Measurements from ENCODE around the gene CPNE4.
"Not testable (repeated sequence)": the region's sequence is repeated elsewhere in the genome, so short reads cannot be mapped to it uniquely, and the experiment has no call there.

CPNE4 gene

DNA sequence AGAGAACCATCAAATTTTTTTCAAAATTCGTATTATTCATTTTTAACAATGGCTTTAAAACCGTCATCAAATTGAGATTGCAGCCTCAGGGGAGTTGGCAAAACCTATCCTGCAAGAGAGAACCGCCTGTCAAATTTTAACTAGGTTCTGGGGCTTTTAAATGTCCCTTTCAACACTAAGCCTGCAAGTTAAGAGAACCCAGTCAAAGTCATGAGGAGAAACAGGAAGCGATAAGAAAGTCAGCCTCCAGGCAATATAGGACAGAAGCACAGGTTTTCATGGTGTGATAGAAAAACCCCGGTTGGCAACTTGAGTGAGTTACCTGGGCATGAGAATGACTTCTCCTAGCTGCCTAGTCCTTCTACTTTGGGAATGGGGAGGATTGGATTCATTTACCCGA, 59.8 kb downstream of the CPNE4 start:
- no peaks in the 10 kb centered on the region for H3K9me3 ChIP-seq (ENCODE audit: severe bottlenecking)
- H3K36me3 ChIP-seq = no peaks in the 10 kb centered on the region
- DNase-seq = no peak
- no peaks in the 10 kb centered on the region for H3K27me3 ChIP-seq (ENCODE audit: insufficient read depth, low read depth, severe bottlenecking)
- TF ChIP-seq, protein P1, sequence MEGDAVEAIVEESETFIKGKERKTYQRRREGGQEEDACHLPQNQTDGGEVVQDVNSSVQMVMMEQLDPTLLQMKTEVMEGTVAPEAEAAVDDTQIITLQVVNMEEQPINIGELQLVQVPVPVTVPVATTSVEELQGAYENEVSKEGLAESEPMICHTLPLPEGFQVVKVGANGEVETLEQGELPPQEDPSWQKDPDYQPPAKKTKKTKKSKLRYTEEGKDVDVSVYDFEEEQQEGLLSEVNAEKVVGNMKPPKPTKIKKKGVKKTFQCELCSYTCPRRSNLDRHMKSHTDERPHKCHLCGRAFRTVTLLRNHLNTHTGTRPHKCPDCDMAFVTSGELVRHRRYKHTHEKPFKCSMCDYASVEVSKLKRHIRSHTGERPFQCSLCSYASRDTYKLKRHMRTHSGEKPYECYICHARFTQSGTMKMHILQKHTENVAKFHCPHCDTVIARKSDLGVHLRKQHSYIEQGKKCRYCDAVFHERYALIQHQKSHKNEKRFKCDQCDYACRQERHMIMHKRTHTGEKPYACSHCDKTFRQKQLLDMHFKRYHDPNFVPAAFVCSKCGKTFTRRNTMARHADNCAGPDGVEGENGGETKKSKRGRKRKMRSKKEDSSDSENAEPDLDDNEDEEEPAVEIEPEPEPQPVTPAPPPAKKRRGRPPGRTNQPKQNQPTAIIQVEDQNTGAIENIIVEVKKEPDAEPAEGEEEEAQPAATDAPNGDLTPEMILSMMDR (IDR thresholded peaks at IDR 0.05; ENCODE audit: low read depth, low read length) = no peak
- H3K4me3 ChIP-seq (ENCODE audit: low read depth, low read length) = no peak overlapping the region
- H3K27ac ChIP-seq = no peak overlapping the region

DNA sequence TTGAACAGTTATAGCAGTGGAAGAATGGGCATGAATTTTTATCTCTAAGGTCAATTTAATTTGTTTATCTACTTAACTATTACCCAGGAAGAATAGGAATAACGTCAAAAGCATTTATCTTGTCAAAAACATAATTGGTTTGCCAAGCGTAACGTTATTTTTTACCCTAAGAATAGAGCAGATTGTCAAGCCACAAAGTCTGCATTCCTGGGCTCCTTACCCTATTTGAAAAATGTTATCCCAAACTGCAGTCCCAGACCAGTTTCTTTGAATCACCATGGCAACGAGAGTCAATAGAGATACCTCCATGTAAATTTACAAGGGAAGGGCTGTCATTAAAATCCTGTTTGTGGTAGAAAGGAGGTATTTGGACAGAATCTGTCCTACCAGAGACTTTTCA, 61.1 kb downstream of the CPNE4 start:
- H3K27ac ChIP-seq = no peak overlapping the region
- no peak for DNase-seq
- no peaks in the 10 kb centered on the region for H3K27me3 ChIP-seq (ENCODE audit: insufficient read depth, low read depth, severe bottlenecking)
- no peaks in the 10 kb centered on the region for H3K9me3 ChIP-seq (ENCODE audit: severe bottlenecking)
- H3K36me3 ChIP-seq = no peaks in the 10 kb centered on the region
- no peak overlapping the region for H3K4me3 ChIP-seq (ENCODE audit: low read depth, low read length)
- TF ChIP-seq, protein P1 (IDR thresholded peaks at IDR 0.05; ENCODE audit: low read depth, low read length) = no peak

DNA sequence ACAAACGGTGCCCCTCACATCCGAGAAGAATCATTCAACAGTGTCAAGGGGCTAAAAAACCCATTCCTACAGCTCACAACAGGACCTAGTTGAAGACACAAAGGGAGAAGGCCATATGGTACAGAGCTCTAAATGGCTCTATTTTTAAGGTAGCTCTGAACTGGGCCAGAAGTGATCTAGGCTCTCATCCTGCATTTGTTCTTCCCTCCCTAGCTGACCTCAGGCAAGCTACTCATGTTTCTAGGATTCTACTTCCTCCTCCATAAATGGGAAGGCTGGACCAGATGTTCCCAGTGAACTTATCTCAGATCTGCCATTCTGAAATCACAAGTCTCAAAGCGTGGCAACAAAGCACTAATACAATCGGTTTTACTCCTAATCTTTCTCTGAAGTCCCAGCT, 62.3 kb downstream of the CPNE4 start:
- no peak for DNase-seq
- Histone ChIP-seq H3K4me3 (ENCODE audit: low read depth, low read length) (no peak overlapping the region), H3K9me3 (ENCODE audit: severe bottlenecking) (no peaks in the 10 kb centered on the region), H3K36me3 (no peaks in the 10 kb centered on the region), H3K27ac (no peak overlapping the region), H3K27me3 (ENCODE audit: insufficient read depth, low read depth, severe bottlenecking) (no peaks in the 10 kb centered on the region)
- TF ChIP-seq, protein P1 (IDR thresholded peaks at IDR 0.05; ENCODE audit: low read depth, low read length) = no peak

DNA sequence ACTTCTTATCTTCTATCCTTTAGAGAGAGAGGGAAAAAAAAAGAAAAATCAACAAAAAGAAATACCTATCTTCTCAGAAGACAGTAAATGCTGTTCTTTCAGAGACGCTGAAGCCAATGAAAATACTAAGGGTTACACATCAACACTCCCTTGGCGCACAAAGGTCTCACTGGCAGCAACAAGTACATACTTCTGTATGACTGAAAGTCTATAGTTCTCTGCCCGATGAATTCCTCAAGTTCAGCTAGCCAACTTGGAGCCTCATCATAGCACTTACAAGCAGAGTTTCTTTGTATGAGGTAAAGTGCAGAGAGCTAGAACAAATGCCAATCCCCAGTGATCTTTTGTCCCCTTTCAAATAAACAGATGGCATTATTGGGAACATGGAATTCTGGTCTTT, 62.7 kb downstream of the CPNE4 start:
- Histone ChIP-seq H3K27ac (no peak overlapping the region), H3K27me3 (ENCODE audit: insufficient read depth, low read depth, severe bottlenecking) (no peaks in the 10 kb centered on the region), H3K36me3 (no peaks in the 10 kb centered on the region), H3K4me3 (ENCODE audit: low read depth, low read length) (no peak overlapping the region), H3K9me3 (ENCODE audit: severe bottlenecking) (no peaks in the 10 kb centered on the region)
- TF ChIP-seq, protein P1 (IDR thresholded peaks at IDR 0.05; ENCODE audit: low read depth, low read length) = no peak
- no peak for DNase-seq

DNA sequence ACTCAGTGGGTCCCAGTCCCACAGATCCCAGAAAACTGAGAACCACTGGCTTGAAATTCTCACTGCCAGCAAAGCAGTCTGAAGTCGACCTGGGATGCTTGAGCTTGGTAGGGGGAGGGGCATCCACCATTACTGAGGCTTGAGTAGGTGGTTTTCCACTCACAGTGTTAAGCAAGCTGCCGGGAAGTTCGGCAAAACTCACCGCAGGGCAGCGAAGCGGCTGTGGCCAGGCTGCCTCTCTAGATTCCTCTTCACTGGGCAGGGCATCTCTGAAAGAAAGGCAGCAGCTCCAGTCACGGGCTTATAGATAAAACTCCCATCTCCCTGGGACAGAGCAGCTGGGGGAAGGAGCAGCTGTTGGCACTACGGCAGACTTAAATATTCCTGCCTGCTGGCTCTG, 71.4 kb downstream of the CPNE4 start:
- not testable (repeated sequence) for H3K27ac ChIP-seq; H3K27me3 ChIP-seq (ENCODE audit: insufficient read depth, low read depth, severe bottlenecking); H3K9me3 ChIP-seq (ENCODE audit: severe bottlenecking); DNase-seq; H3K4me3 ChIP-seq (ENCODE audit: low read depth, low read length); H3K36me3 ChIP-seq

DNA sequence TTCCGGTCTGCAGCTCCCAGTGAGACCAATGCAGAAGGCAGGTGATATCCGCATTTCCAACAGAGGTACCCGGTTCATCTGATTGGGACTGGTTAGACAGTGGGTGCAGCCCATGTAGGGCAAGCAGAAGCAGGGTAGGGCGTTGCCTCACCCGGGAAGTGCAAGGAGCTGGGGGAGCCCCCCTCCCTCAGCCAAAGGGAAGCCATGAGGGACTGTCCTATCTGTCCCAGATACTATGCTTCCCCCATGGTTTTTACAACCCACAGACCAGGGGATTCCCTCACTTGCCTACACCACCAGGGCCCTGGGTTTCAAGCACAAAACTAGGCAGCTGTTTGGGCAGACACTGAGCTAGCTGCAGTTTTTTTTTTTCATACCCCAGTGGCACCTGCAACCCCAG, 71.8 kb downstream of the CPNE4 start:
- DNase-seq = no peak
- Histone ChIP-seq H3K27me3 (ENCODE audit: insufficient read depth, low read depth, severe bottlenecking) (no peaks in the 10 kb centered on the region), H3K36me3 (no peaks in the 10 kb centered on the region), H3K9me3 (ENCODE audit: severe bottlenecking) (no peaks in the 10 kb centered on the region), H3K27ac (no peak overlapping the region), H3K4me3 (ENCODE audit: low read depth, low read length) (no peak overlapping the region)
- TF ChIP-seq, protein P1 (IDR thresholded peaks at IDR 0.05; ENCODE audit: low read depth, low read length) = no peak

Measured in WERI-Rb-1 (cell line).